ENCODE results near the gene RBM28.

The RBM28 gene

DNA sequence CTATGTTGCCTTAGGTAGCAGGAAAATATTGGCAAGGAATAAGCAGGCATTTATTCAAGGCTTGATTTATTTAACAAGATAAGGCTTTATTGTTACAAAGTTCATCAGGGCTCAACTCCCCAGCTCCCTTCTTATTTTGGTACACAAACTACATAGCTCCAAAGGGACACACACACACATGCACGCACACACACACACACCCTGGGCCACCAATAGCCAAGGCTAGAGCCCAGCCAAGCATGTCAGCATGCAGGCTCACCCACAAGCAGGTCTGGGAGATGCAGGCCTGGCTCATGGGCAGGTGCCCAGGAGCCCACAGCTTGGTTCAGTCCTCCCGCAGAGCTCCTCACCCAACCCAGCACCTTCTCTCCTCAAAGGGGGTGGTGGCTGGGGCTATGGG lies 79.2 kb downstream of the RBM28 start:
- no peak overlapping the region for H2BK5ac ChIP-seq (ENCODE audit: low read length)
- no peak overlapping the region for H3K4ac ChIP-seq (ENCODE audit: low read length)
- H3K4me2 ChIP-seq (ENCODE audit: insufficient read depth, low read length, poor library complexity, severe bottlenecking), result no peak overlapping the region
- H3K14ac ChIP-seq (ENCODE audit: low read length), result peak overlapping the region; percentile 42
- H4K91ac ChIP-seq (ENCODE audit: low read depth, low read length, poor library complexity), result no peak overlapping the region
- no peaks in the 10 kb centered on the region for H3K79me1 ChIP-seq (ENCODE audit: low read depth, low read length)
- no peak overlapping the region for H2AFZ ChIP-seq (ENCODE audit: low read length)
- no peaks in the 10 kb centered on the region for H3K36me3 ChIP-seq (replicated peaks in 1 of 2; ENCODE audit: control insufficient read depth in 2 of 2, insufficient read depth in 2 of 2, low read length in 2 of 2)
- H3K23ac ChIP-seq (ENCODE audit: low read depth, low read length, poor library complexity), result no peak overlapping the region
- H3K9me3 ChIP-seq (replicated peaks in 1 of 2; ENCODE audit: control insufficient read depth in 2 of 2, insufficient read depth in 1 of 2, low read depth in 1 of 2, low read length in 2 of 2), result no peaks in the 10 kb centered on the region
- H3K27ac ChIP-seq (replicated peaks; ENCODE audit: low read length), result no peak overlapping the region
- H3K4me3 ChIP-seq (ENCODE audit: low read length in 2 of 2), result no peak overlapping the region
- no peak overlapping the region for H2BK15ac ChIP-seq (ENCODE audit: low read length)
- H3K18ac ChIP-seq (ENCODE audit: low read length), result no peak overlapping the region
- no peak overlapping the region for H2BK12ac ChIP-seq (ENCODE audit: low read length)
- no peak for DNase-seq (ENCODE audit: low spot score)
- H3K27me3 ChIP-seq (ENCODE audit: control insufficient read depth in 3 of 3, insufficient read depth in 3 of 3, low read depth in 1 of 3, low read length in 3 of 3), result no peaks in the 10 kb centered on the region
- no peak overlapping the region for H4K8ac ChIP-seq (ENCODE audit: low read depth, low read length)
- H2BK120ac ChIP-seq (ENCODE audit: low read depth, low read length), result no peak overlapping the region
- no CpG with 5 or more reads among the region's 2 CpGs for WGBS, 2 donors (ENCODE audit: extremely low coverage in 2 of 2, insufficient read length in 2 of 2, insufficient replicate concordance in 1 of 2)
- peaks cover 16 to 18% of the 10 kb centered on the region in 2 donors for H3K4me1 ChIP-seq (ENCODE audit: control insufficient read depth in 2 of 2, insufficient read depth in 1 of 2, low read depth in 1 of 2, low read length in 2 of 2)
- H2AK5ac ChIP-seq (ENCODE audit: low read depth, low read length), result no peak overlapping the region
- H3K9ac ChIP-seq (ENCODE audit: low read depth, low read length, poor library complexity), result no peak overlapping the region

GRCh38 chr7:128263420-128263819 lies 80.3 kb downstream of the RBM28 start:
- peak overlapping the region; percentile 72 for H2AFZ ChIP-seq (ENCODE audit: low read length)
- no peak for DNase-seq (ENCODE audit: low spot score)

GRCh38 chr7:128262273-128263028 lies 81.3 kb downstream of the RBM28 start:
- no peak overlapping the region for H4K8ac ChIP-seq (ENCODE audit: low read depth, low read length)
- H3K4me3 ChIP-seq (ENCODE audit: low read length in 2 of 2), result peak overlapping the region in 1 of 2 donors; percentile 50
- no peak overlapping the region for H2AK5ac ChIP-seq (ENCODE audit: low read depth, low read length)
- H3K79me1 ChIP-seq (ENCODE audit: low read depth, low read length), result no peaks in the 10 kb centered on the region
- no peak overlapping the region for H3K4me2 ChIP-seq (ENCODE audit: insufficient read depth, low read length, poor library complexity, severe bottlenecking)
- no peaks in the 10 kb centered on the region for H3K36me3 ChIP-seq (replicated peaks in 1 of 2; ENCODE audit: control insufficient read depth in 2 of 2, insufficient read depth in 2 of 2, low read length in 2 of 2)
- H3K9ac ChIP-seq (ENCODE audit: low read depth, low read length, poor library complexity), result no peak overlapping the region
- no peak overlapping the region for H2BK12ac ChIP-seq (ENCODE audit: low read length)
- no peak overlapping the region for H3K18ac ChIP-seq (ENCODE audit: low read length)
- no peak overlapping the region for H3K14ac ChIP-seq (ENCODE audit: low read length)
- H3K9me3 ChIP-seq (replicated peaks in 1 of 2; ENCODE audit: control insufficient read depth in 2 of 2, insufficient read depth in 1 of 2, low read depth in 1 of 2, low read length in 2 of 2), result no peaks in the 10 kb centered on the region
- DNase-seq (ENCODE audit: low spot score), result no peak
- peaks cover 7 to 9% of the 10 kb centered on the region in 2 donors for H3K4me1 ChIP-seq (ENCODE audit: control insufficient read depth in 2 of 2, insufficient read depth in 1 of 2, low read depth in 1 of 2, low read length in 2 of 2)
- no peak overlapping the region for H2BK120ac ChIP-seq (ENCODE audit: low read depth, low read length)
- no CpG with 5 or more reads among the region's 15 CpGs for WGBS, 2 donors (ENCODE audit: extremely low coverage in 2 of 2, insufficient read length in 2 of 2, insufficient replicate concordance in 1 of 2)
- no peak overlapping the region for H3K27ac ChIP-seq (replicated peaks; ENCODE audit: low read length)
- no peak overlapping the region for H4K91ac ChIP-seq (ENCODE audit: low read depth, low read length, poor library complexity)
- H3K4ac ChIP-seq (ENCODE audit: low read length), result no peak overlapping the region
- no peak overlapping the region for H2BK15ac ChIP-seq (ENCODE audit: low read length)
- no peak overlapping the region for H2AFZ ChIP-seq (ENCODE audit: low read length)
- H2BK5ac ChIP-seq (ENCODE audit: low read length), result no peak overlapping the region
- no peaks in the 10 kb centered on the region for H3K27me3 ChIP-seq (ENCODE audit: control insufficient read depth in 3 of 3, insufficient read depth in 3 of 3, low read depth in 1 of 3, low read length in 3 of 3)
- no peak overlapping the region for H3K23ac ChIP-seq (ENCODE audit: low read depth, low read length, poor library complexity)

More at GRCh38 chr7:128263420-128263819, 80.3 kb downstream of the RBM28 start:
- Histone ChIP-seq H3K18ac (ENCODE audit: low read length) (no peak overlapping the region), H3K79me1 (ENCODE audit: low read depth, low read length) (no peaks in the 10 kb centered on the region), H3K27ac (replicated peaks; ENCODE audit: low read length) (no peak overlapping the region), H2BK12ac (ENCODE audit: low read length) (no peak overlapping the region), H3K27me3 (ENCODE audit: control insufficient read depth in 3 of 3, insufficient read depth in 3 of 3, low read depth in 1 of 3, low read length in 3 of 3) (no peaks in the 10 kb centered on the region), H3K4me3 (ENCODE audit: low read length in 2 of 2) (no peak overlapping the region), H3K4me1 (ENCODE audit: control insufficient read depth in 2 of 2, insufficient read depth in 1 of 2, low read depth in 1 of 2, low read length in 2 of 2) (peaks cover 16 to 17% of the 10 kb centered on the region in 2 donors), H2BK5ac (ENCODE audit: low read length) (no peak overlapping the region), H2BK15ac (ENCODE audit: low read length) (no peak overlapping the region), H3K4ac (ENCODE audit: low read length) (no peak overlapping the region), H3K14ac (ENCODE audit: low read length) (no peak overlapping the region), H4K8ac (ENCODE audit: low read depth, low read length) (no peak overlapping the region), H2BK120ac (ENCODE audit: low read depth, low read length) (no peak overlapping the region), H3K9me3 (replicated peaks in 1 of 2; ENCODE audit: control insufficient read depth in 2 of 2, insufficient read depth in 1 of 2, low read depth in 1 of 2, low read length in 2 of 2) (no peaks in the 10 kb centered on the region), H3K23ac (ENCODE audit: low read depth, low read length, poor library complexity) (no peak overlapping the region), H3K9ac (ENCODE audit: low read depth, low read length, poor library complexity) (no peak overlapping the region), H4K91ac (ENCODE audit: low read depth, low read length, poor library complexity) (no peak overlapping the region), H3K36me3 (replicated peaks in 1 of 2; ENCODE audit: control insufficient read depth in 2 of 2, insufficient read depth in 2 of 2, low read length in 2 of 2) (no peaks in the 10 kb centered on the region), H3K4me2 (ENCODE audit: insufficient read depth, low read length, poor library complexity, severe bottlenecking) (no peak overlapping the region), H2AK5ac (ENCODE audit: low read depth, low read length) (no peak overlapping the region)
- WGBS, 2 donors (ENCODE audit: extremely low coverage in 2 of 2, insufficient read length in 2 of 2, insufficient replicate concordance in 1 of 2), result no CpG with 5 or more reads among the region's 3 CpGs

DNA sequence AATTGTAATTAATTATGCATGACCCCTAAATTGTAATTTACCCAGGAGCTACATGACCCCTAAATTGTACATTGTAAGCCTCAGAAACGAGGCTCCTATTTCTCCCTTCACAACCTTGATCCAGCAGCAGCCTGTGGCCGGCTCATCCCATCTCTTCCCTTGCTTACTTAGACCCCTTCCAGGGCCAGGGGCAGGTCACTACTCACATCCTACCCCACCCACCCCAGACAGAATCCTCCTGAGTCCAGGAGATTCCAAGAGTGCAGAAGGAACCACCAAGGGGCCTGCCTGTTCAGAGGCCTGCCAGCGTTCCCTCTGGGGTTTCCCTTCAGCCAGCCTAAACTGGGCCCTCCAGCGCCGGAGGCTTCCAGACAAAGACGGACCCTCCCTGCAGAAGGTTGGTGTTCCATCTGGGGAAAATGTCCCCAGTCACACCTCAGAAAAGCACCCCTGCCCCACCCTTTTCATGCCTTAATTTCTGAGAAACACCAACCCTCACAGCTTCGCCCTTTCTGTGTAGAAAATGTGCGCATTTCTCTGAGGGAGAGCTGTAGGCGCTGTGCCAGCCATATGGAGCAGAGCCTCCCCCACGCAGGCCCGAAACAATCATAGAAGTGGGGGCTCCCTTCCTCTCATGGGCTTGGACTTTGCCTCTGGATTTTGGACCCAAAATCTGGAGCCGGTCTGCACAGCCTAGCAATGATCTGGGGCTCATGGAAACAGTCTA lies 83.5 kb downstream of the RBM28 start:
- H2AFZ ChIP-seq (ENCODE audit: low read length), result no peak overlapping the region
- H3K4me1 ChIP-seq (ENCODE audit: control insufficient read depth in 2 of 2, insufficient read depth in 1 of 2, low read depth in 1 of 2, low read length in 2 of 2), result peaks cover 0 to 2% of the 10 kb centered on the region in 2 donors
- no peaks in the 10 kb centered on the region for H3K36me3 ChIP-seq (replicated peaks in 1 of 2; ENCODE audit: control insufficient read depth in 2 of 2, insufficient read depth in 2 of 2, low read length in 2 of 2)
- H4K8ac ChIP-seq (ENCODE audit: low read depth, low read length), result no peak overlapping the region
- no CpG with 5 or more reads among the region's 12 CpGs for WGBS, 2 donors (ENCODE audit: extremely low coverage in 2 of 2, insufficient read length in 2 of 2, insufficient replicate concordance in 1 of 2)
- H2BK12ac ChIP-seq (ENCODE audit: low read length), result no peak overlapping the region
- H3K14ac ChIP-seq (ENCODE audit: low read length), result no peak overlapping the region
- H3K9me3 ChIP-seq (replicated peaks in 1 of 2; ENCODE audit: control insufficient read depth in 2 of 2, insufficient read depth in 1 of 2, low read depth in 1 of 2, low read length in 2 of 2), result peaks cover 0 to 2% of the 10 kb centered on the region in 2 donors
- H2BK5ac ChIP-seq (ENCODE audit: low read length), result no peak overlapping the region
- H3K18ac ChIP-seq (ENCODE audit: low read length), result no peak overlapping the region
- H3K27me3 ChIP-seq (ENCODE audit: control insufficient read depth in 3 of 3, insufficient read depth in 3 of 3, low read depth in 1 of 3, low read length in 3 of 3), result no peaks in the 10 kb centered on the region
- no peaks in the 10 kb centered on the region for H3K79me1 ChIP-seq (ENCODE audit: low read depth, low read length)
- H3K4ac ChIP-seq (ENCODE audit: low read length), result no peak overlapping the region
- no peak overlapping the region for H2AK5ac ChIP-seq (ENCODE audit: low read depth, low read length)
- no peak for DNase-seq (ENCODE audit: low spot score)
- no peak overlapping the region for H3K23ac ChIP-seq (ENCODE audit: low read depth, low read length, poor library complexity)
- H2BK15ac ChIP-seq (ENCODE audit: low read length), result no peak overlapping the region
- H3K9ac ChIP-seq (ENCODE audit: low read depth, low read length, poor library complexity), result no peak overlapping the region
- no peak overlapping the region for H4K91ac ChIP-seq (ENCODE audit: low read depth, low read length, poor library complexity)
- no peak overlapping the region for H3K27ac ChIP-seq (replicated peaks; ENCODE audit: low read length)
- H2BK120ac ChIP-seq (ENCODE audit: low read depth, low read length), result no peak overlapping the region
- no peak overlapping the region for H3K4me3 ChIP-seq (ENCODE audit: low read length in 2 of 2)
- no peak overlapping the region for H3K4me2 ChIP-seq (ENCODE audit: insufficient read depth, low read length, poor library complexity, severe bottlenecking)

Data from neuronal stem cell (in vitro differentiated cells).